Activated B cell treated with CpG ODN at 0.5 μM for 24 hours (primary cell): Measurements from ENCODE around the gene AGBL2. TPM values are rescaled to one million over a fixed set of nuclear protein-coding genes. Genes with fewer than 3 reads are reported as not detected.
"Not testable (repeated sequence)": the region's sequence is repeated elsewhere in the genome, so short reads cannot be mapped to it uniquely, and the experiment has no call there.

Experiments
- ATAC-seq: fragments of 200-7000 bp; cut with Tn5 transposase; one replicate; pipeline ENCODE4 v1.10.0; 2021; ENCODE audit warnings: low read depth, mild to moderate bottlenecking, moderate library complexity
- CTCF ChIA-PET: fragments of 350-600 bp; sonication (Branson Sonifier 250); formaldehyde crosslinking; loops from one replicate; lab custom pipeline; 2021; ENCODE audit warnings: antibody characterized with exemption; lab: Charles Lee
- POLR2A ChIA-PET: fragments of 350-600 bp; sonication (Branson Sonifier 250); formaldehyde crosslinking; loops from one replicate; lab custom pipeline; 2021; ENCODE audit warnings: antibody characterized with exemption; lab: Charles Lee
- DNase-seq: peaks from one replicate; pipeline ENCODE4 v3.0.0; 2022
- H3K27ac Mint-ChIP-seq: one replicate; pipeline ENCODE4 v1.8.0; 2020; ENCODE audit warnings: mixed read lengths
- H3K27me3 Mint-ChIP-seq: one replicate; pipeline ENCODE4 v1.8.0; 2021; ENCODE audit warnings: mixed read lengths
- H3K36me3 Mint-ChIP-seq: one replicate; pipeline ENCODE4 v1.8.0; 2021; ENCODE audit warnings: low read depth, mixed read lengths
- H3K4me1 Mint-ChIP-seq: one replicate; pipeline ENCODE4 v1.8.0; 2021; ENCODE audit warnings: mixed read lengths
- H3K4me3 Mint-ChIP-seq: one replicate; pipeline ENCODE4 v1.8.0; 2020; ENCODE audit warnings: mild to moderate bottlenecking, mixed read lengths
- H3K9me3 Mint-ChIP-seq: one replicate; pipeline ENCODE4 v1.8.0; 2020; ENCODE audit warnings: mixed read lengths
- CTCF ChIP-seq: fragments of 200-600 bp; IDR thresholded peaks from one replicate; pipeline ENCODE4 v1.8.0; 2022; ENCODE audit warnings: antibody characterized with exemption, mild to moderate bottlenecking
- intact Hi-C: fragments of 100-400 bp; cut with micrococcal nuclease; formaldehyde crosslinking; loops from one replicate; pipeline ENCODE4 v1.15.1; 2024
- total RNA-seq: library from RNA; stranded (reverse); gene quantifications from 2 replicates; pipeline ENCODE4 v1.2.3, GENCODE V29; 2022

The AGBL2 gene
- total RNA-seq, 1 donor from 2014 or later: 7.0 TPM

- H3K27me3 Mint-ChIP-seq: no peaks in the 10 kb centered on the region
- no peak for DNase-seq
- H3K27ac Mint-ChIP-seq: no peak overlapping the region
- intact Hi-C loops: loop anchor here (10.0 kb wide), 1 partner anchor 1051 kb away; the partner anchor contains the start of gene AMBRA1
- no peak overlapping the region for H3K4me3 Mint-ChIP-seq
- peaks cover 21% of the 10 kb centered on the region for H3K4me1 Mint-ChIP-seq
- ChIA-PET POLR2A (interaction anchor here (1.3 kb wide), 1 partner anchor 69 kb away, joined by 3 read pairs; the partner anchor contains the start of gene AGBL2), CTCF (no interaction called here)
- no peak for ATAC-seq
- no peak for TF ChIP-seq CTCF
- H3K36me3 Mint-ChIP-seq: peaks cover 7% of the 10 kb centered on the region
- H3K9me3 Mint-ChIP-seq: no peaks in the 10 kb centered on the region
Measured at GRCh38 chr11:47645500-47645899, 69.7 kb downstream of the AGBL2 start.

- peak within 1 kb of the TSS; percentile 94 for H3K4me3 Mint-ChIP-seq
- no peak for TF ChIP-seq CTCF
- H3K9me3 Mint-ChIP-seq: no peaks in the 10 kb centered on the region
- intact Hi-C loops: loop anchor here (1.0 to 10.0 kb wide), 11 partner anchors 21 to 1047 kb away; partner anchors contain the start of genes AGBL2, AMBRA1, CELF1 and DDB2
- H3K36me3 Mint-ChIP-seq: peaks cover 25% of the 10 kb centered on the region
- peak within 1 kb of the TSS; percentile 95 for H3K27ac Mint-ChIP-seq
- peaks cover 25% of the 10 kb centered on the region for H3K4me1 Mint-ChIP-seq
- ATAC-seq (peak; percentile 94), DNase-seq (peak; percentile 95)
- CTCF ChIA-PET: no interaction called here
- POLR2A ChIA-PET: interaction anchor here (1.3 to 2.7 kb wide), 2 partner anchors 73 to 264 kb away, joined by 4 to 15 read pairs; partner anchors contain the start of genes AGBL2 and SPI1
- no peaks in the 10 kb centered on the region for H3K27me3 Mint-ChIP-seq
Measured at GRCh38 chr11:47642099-47642855, 72.9 kb downstream of the AGBL2 start, which contains the start of gene MTCH2. Gene MTCH2 (minus strand): TSS chr11:47642559. CDS start chr11:47642465, 94 bp downstream.

GRCh38 chr11:47641600-47642098 lies 73.5 kb downstream of the AGBL2 start:
- POLR2A ChIA-PET: interaction anchor here (1.3 to 2.7 kb wide), 2 partner anchors 74 to 263 kb away, joined by 4 to 15 read pairs; partner anchors contain the start of genes AGBL2 and SPI1
- TF ChIP-seq CTCF: no peak
- no peak for ATAC-seq

GRCh38 chr11:47640506-47640905 lies 74.7 kb downstream of the AGBL2 start:
- not testable (repeated sequence) for DNase-seq
- intact Hi-C loops: loop anchor here (5.0 to 10.0 kb wide), 2 partner anchors 368 to 1046 kb away; partner anchors contain the start of genes AMBRA1 and MADD

More at GRCh38 chr11:47641600-47642098, 73.5 kb downstream of the AGBL2 start:
- CTCF ChIA-PET: no interaction called here
- DNase-seq: no peak
- intact Hi-C loops: loop anchor here (1.0 to 10.0 kb wide), 11 partner anchors 22 to 1047 kb away; partner anchors contain the start of genes AGBL2, AMBRA1, CELF1 and DDB2
- H3K36me3 Mint-ChIP-seq: peaks cover 29% of the 10 kb centered on the region
- H3K4me3 Mint-ChIP-seq: peak overlapping the region; percentile 94
- peaks cover 25% of the 10 kb centered on the region for H3K4me1 Mint-ChIP-seq
- no peaks in the 10 kb centered on the region for H3K9me3 Mint-ChIP-seq
- peak overlapping the region; percentile 95 for H3K27ac Mint-ChIP-seq
- H3K27me3 Mint-ChIP-seq: no peaks in the 10 kb centered on the region

GRCh38 chr11:47636331-47636730 lies 78.8 kb downstream of the AGBL2 start:
- CTCF ChIA-PET, intact Hi-C loops, DNase-seq, H3K27me3 Mint-ChIP-seq, H3K4me3 Mint-ChIP-seq, H3K27ac Mint-ChIP-seq, H3K9me3 Mint-ChIP-seq, ATAC-seq, POLR2A ChIA-PET: not testable (repeated sequence)
- peaks cover 11% of the 10 kb centered on the region for H3K4me1 Mint-ChIP-seq
- peaks cover 62% of the 10 kb centered on the region for H3K36me3 Mint-ChIP-seq

More at GRCh38 chr11:47640506-47640905, 74.7 kb downstream of the AGBL2 start:
- H3K36me3 Mint-ChIP-seq: peaks cover 34% of the 10 kb centered on the region
- H3K9me3 Mint-ChIP-seq, CTCF ChIA-PET, H3K27ac Mint-ChIP-seq, H3K27me3 Mint-ChIP-seq, ATAC-seq, POLR2A ChIA-PET, H3K4me3 Mint-ChIP-seq: not testable (repeated sequence)
- peaks cover 25% of the 10 kb centered on the region for H3K4me1 Mint-ChIP-seq

GRCh38 chr11:47631473-47631872 lies 83.7 kb downstream of the AGBL2 start:
- H3K27me3 Mint-ChIP-seq: no peaks in the 10 kb centered on the region
- H3K4me1 Mint-ChIP-seq: no peaks in the 10 kb centered on the region
- H3K27ac Mint-ChIP-seq: no peak overlapping the region
- H3K36me3 Mint-ChIP-seq: peaks cover 78% of the 10 kb centered on the region
- no peak overlapping the region for H3K4me3 Mint-ChIP-seq
- intact Hi-C loops: no loop called here
- no peak for TF ChIP-seq CTCF
- ChIA-PET CTCF (no interaction called here), POLR2A (no interaction called here)
- DNase-seq (no peak), ATAC-seq (no peak)
- H3K9me3 Mint-ChIP-seq: no peaks in the 10 kb centered on the region
